Memory B cell (primary cell): Measurements from ENCODE around the gene CASP8.

ENCODE experiments used
- ATAC-seq: fragments of 150-1000 bp; cut with Tn5 transposase; 2 replicates; pipeline ENCODE4 v1.10.0; 2021; ENCODE audit warnings: low read depth, mild to moderate bottlenecking, moderate library complexity
- DNase-seq, 2 donors: peaks; one replicate each; pipeline ENCODE4 v3.0.0; 2022; ENCODE audit warnings: low spot score in 2 of 2
- H3K27ac Mint-ChIP-seq: one replicate; pipeline ENCODE4 v1.8.0; 2022; ENCODE audit warnings: mild to moderate bottlenecking, moderate library complexity, mixed read lengths
- H3K27me3 Mint-ChIP-seq: one replicate; pipeline ENCODE4 v1.8.0; 2022; ENCODE audit warnings: mixed read lengths
- H3K36me3 Mint-ChIP-seq: one replicate; pipeline ENCODE4 v1.8.0; 2022; ENCODE audit warnings: mild to moderate bottlenecking, mixed read lengths
- H3K4me1 Mint-ChIP-seq: one replicate; pipeline ENCODE4 v1.8.0; 2022; ENCODE audit warnings: mixed read lengths
- H3K4me3 Mint-ChIP-seq: one replicate; pipeline ENCODE4 v1.8.0; 2022; ENCODE audit warnings: mild to moderate bottlenecking, moderate library complexity, mixed read lengths
- H3K9me3 Mint-ChIP-seq: one replicate; pipeline ENCODE4 v1.8.0; 2022; ENCODE audit warnings: mixed read lengths

Gene CASP8

DNA sequence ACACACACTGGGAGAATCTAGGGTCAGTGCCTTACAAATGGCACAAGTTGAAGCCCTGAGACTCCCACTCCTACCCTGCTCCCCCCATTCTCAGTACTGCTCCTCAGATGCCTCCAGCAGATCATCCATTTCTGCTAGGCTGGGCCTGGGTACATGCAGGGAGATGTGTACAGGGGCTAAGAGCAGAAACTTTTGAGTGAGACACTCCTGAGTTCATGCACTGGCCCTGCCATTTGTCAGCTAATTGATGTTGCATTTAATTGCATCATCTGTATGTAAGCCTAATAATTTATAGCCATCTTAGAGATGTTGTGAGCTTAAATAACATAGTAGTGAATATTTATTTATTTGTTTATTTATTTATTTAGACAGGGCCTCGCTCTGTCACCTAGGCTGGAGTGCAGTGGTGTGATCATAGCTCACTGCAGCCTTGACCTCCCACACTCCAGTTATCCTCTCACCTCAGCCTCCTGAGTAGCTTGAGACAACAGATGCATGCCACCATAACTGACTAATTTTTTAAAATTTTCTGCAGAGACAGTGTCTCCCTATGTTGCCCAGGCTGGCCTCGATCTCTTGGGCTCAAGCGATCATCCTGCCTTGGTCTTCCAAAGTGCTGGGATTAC is 4.8 kb upstream of the CASP8 start:
- ATAC-seq, result no peak
- Mint-ChIP-seq H3K4me3 (no peak overlapping the region), H3K27me3 (no peaks in the 10 kb centered on the region), H3K27ac (peak overlapping the region; percentile 99), H3K4me1 (peaks cover 38% of the 10 kb centered on the region), H3K36me3 (peaks cover 8% of the 10 kb centered on the region), H3K9me3 (no peaks in the 10 kb centered on the region)
- no peak for DNase-seq

- H3K4me1 Mint-ChIP-seq, result peaks cover 33% of the 10 kb centered on the region
- DNase-seq, result no peak
- peak overlapping the region; percentile 99 for H3K27ac Mint-ChIP-seq
- no peaks in the 10 kb centered on the region for H3K9me3 Mint-ChIP-seq
- peaks cover 4% of the 10 kb centered on the region for H3K36me3 Mint-ChIP-seq
- no peaks in the 10 kb centered on the region for H3K27me3 Mint-ChIP-seq
- no peak for ATAC-seq
- H3K4me3 Mint-ChIP-seq, result no peak overlapping the region
Measured at GRCh38 chr2:201256082-201256481, 4.3 kb upstream of the CASP8 start.

- H3K27ac Mint-ChIP-seq, result peak overlapping the region; percentile 99
- no peaks in the 10 kb centered on the region for H3K27me3 Mint-ChIP-seq
- no peaks in the 10 kb centered on the region for H3K9me3 Mint-ChIP-seq
- peaks cover 1% of the 10 kb centered on the region for H3K36me3 Mint-ChIP-seq
- peak overlapping the region; percentile 85 for H3K4me3 Mint-ChIP-seq
- peak; percentile 59 to 64 for DNase-seq
- peaks cover 36% of the 10 kb centered on the region for H3K4me1 Mint-ChIP-seq
- ATAC-seq, result peak; percentile 49
Measured at GRCh38 chr2:201257381-201257955, 2.9 kb upstream of the CASP8 start.

DNA sequence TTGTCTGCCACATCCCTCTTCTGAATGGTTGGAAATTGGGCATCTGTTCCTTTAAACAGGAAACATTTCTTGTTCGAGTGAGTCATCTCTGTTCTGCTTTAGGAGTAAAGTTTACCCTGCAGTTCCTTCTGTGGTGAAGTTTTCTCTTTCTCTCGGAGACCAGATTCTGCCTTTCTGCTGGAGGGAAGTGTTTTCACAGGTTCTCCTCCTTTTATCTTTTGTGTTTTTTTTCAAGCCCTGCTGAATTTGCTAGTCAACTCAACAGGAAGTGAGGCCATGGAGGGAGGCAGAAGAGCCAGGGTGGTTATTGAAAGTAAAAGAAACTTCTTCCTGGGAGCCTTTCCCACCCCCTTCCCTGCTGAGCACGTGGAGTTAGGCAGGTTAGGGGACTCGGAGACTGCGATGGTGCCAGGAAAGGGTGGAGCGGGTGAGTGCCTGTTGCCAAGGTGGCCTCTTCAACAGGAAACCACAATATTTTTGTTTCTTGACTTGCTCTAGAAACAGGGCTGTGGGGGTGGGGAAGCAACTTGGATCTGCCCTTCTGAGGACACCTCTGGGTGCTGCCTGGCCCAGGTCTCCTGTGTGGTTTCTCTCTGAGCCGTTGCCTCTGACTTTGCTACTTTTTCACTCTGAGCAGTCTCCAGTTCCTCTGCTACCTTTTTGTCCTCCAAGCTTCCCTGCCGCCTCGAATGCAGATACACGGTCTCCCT is 2.2 kb upstream of the CASP8 start:
- DNase-seq (peak; percentile 76 to 90), ATAC-seq (peak; percentile 71)
- H3K27me3 Mint-ChIP-seq, result no peaks in the 10 kb centered on the region
- peak overlapping the region; percentile 85 for H3K4me3 Mint-ChIP-seq
- H3K4me1 Mint-ChIP-seq, result peaks cover 35% of the 10 kb centered on the region
- H3K9me3 Mint-ChIP-seq, result no peaks in the 10 kb centered on the region
- H3K27ac Mint-ChIP-seq, result peak overlapping the region; percentile 99
- H3K36me3 Mint-ChIP-seq, result peaks cover 3% of the 10 kb centered on the region

DNA sequence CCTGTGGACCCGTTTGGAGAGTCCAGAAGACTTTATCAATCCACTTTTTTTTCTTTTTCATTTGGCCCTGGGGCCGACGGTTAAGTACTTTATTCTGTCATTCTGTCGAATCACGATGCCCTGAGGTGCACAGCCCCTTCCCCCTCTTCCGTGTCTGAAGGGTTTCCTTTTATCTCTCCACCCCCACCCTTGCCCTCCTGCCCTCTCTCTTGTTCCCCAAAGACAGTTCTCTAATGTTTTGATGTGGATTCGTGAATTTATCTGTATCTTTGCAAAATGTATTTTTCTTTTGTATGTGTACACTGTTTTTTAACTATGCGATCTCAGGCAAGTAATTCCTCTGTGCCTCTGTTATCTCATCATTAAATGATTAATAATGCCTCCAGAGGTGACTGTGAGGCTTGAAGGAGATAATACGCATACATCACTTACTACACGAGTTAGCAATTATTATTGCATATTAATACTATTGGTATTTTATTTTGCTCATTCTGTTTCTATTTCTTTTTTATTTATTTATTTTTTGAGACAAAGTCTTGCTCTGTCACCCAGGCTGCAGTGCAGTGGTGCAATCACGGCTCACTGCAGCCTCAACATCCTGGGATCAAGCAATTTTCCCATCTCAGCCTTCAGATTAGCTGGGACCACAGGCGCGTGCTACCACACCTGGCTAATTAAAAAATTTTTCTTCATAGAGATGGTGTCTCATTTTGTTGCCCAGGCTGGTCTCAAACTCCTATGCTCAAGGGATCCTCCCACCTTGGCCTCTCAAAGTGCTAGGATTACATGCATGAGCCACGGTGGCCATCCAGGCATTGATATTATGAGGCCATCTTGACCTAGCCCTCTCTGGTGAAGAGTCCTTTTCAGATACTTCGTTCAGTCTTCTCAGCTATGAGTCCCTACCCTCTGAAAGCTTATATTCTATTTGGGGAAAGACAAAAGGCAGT is 1.4 kb upstream of the CASP8 start:
- Mint-ChIP-seq H3K4me3 (peak overlapping the region; percentile 85), H3K9me3 (no peaks in the 10 kb centered on the region), H3K27ac (peak overlapping the region; percentile 99)

DNA sequence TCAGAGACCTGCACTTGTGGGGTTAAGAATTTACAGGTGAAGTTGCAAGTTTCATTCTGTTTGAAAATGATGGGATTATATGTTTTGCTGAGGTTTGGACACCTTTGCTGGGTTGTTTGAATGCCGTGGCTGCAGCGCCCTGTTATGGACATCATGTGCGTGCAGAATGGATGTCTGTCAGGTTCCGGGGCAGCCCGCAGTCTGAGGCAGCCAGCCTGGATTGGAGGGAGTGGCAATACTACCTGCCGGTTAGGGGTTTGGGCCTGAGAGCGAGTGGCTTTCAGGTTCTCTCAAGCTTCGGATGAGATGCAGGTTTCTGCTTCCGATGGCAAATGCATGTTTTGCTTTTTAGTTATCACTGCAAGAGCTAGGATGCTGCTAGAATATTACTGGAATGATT is 1.1 kb downstream of the CASP8 start:
- ATAC-seq (no peak), DNase-seq (peak; percentile 29 to 37)
- Mint-ChIP-seq H3K9me3 (no peaks in the 10 kb centered on the region), H3K4me1 (peaks cover 59% of the 10 kb centered on the region), H3K27ac (peak overlapping the region; percentile 99), H3K4me3 (peak overlapping the region; percentile 98), H3K27me3 (no peaks in the 10 kb centered on the region), H3K36me3 (peaks cover 12% of the 10 kb centered on the region)

More for the DNA sequence above, 1.4 kb upstream of the CASP8 start:
- Mint-ChIP-seq H3K4me1 (peaks cover 38% of the 10 kb centered on the region), H3K27me3 (no peaks in the 10 kb centered on the region), H3K36me3 (peaks cover 3% of the 10 kb centered on the region)
- DNase-seq, result no peak
- peak; percentile 4 for ATAC-seq

DNA sequence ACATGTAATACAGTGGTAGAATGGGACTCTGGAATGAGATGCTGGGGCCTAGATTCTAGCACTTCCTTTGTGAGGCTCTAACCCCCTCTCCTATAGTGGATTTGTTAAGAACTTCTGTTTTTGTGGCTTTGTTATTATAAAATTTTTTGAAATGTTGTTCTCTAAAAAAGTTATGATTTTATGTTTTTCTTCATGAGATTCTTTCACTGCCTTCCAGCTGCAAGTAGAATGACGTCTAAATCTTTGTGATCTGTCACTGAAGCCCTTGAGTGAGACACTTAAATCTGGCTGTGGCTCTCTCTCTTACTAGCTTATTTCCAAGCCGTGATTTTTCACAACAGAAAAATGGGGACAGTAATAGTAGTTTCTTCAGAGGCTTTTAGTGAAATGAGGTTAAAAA is 1.6 kb downstream of the CASP8 start:
- H3K4me3 Mint-ChIP-seq, result peak overlapping the region; percentile 98
- H3K27me3 Mint-ChIP-seq, result no peaks in the 10 kb centered on the region
- DNase-seq (no peak), ATAC-seq (no peak)
- H3K4me1 Mint-ChIP-seq, result peaks cover 61% of the 10 kb centered on the region
- H3K9me3 Mint-ChIP-seq, result no peaks in the 10 kb centered on the region
- H3K27ac Mint-ChIP-seq, result peak overlapping the region; percentile 99
- peaks cover 15% of the 10 kb centered on the region for H3K36me3 Mint-ChIP-seq

DNA sequence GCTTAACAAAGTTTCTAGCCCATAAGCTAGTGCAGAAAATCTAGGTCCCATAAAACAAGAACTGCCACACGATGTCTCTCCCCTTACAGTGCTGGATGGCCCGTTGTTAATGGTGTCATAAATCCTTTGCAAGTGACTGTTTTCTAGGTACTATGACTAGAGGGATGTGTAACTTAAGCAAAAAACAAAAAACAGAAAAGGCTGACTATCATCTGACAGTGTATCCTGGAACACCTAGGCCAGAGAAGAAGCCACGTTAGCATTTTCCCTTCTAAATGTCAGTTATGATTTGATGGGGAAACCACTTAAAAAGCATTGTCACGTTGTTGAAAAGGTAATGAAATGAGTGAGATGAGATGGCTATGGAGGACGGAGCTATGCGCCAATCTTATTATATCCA is 2.4 kb downstream of the CASP8 start:
- DNase-seq (no peak), ATAC-seq (no peak)
- Mint-ChIP-seq H3K36me3 (peaks cover 18% of the 10 kb centered on the region), H3K4me1 (peaks cover 58% of the 10 kb centered on the region), H3K27me3 (no peaks in the 10 kb centered on the region), H3K4me3 (peak overlapping the region; percentile 84), H3K9me3 (no peaks in the 10 kb centered on the region), H3K27ac (peak overlapping the region; percentile 88)

- ATAC-seq, result no peak
- Mint-ChIP-seq H3K4me1 (peaks cover 54% of the 10 kb centered on the region), H3K27me3 (no peaks in the 10 kb centered on the region), H3K9me3 (no peaks in the 10 kb centered on the region), H3K4me3 (peak overlapping the region; percentile 55), H3K27ac (peak overlapping the region; percentile 88), H3K36me3 (peaks cover 21% of the 10 kb centered on the region)
- DNase-seq, result no peak
Measured at GRCh38 chr2:201263779-201264178, 3.4 kb downstream of the CASP8 start.

- Mint-ChIP-seq H3K27ac (peak overlapping the region; percentile 88), H3K27me3 (no peaks in the 10 kb centered on the region), H3K36me3 (peaks cover 25% of the 10 kb centered on the region), H3K9me3 (no peaks in the 10 kb centered on the region), H3K4me1 (peaks cover 54% of the 10 kb centered on the region), H3K4me3 (no peak overlapping the region)
- no peak for DNase-seq
- ATAC-seq, result no peak
Measured at GRCh38 chr2:201264472-201265173, 4.3 kb downstream of the CASP8 start.

GRCh38 chr2:201266629-201267028 is 6.3 kb downstream of the CASP8 start:
- H3K4me3 Mint-ChIP-seq, result peak overlapping the region; percentile 5

GRCh38 chr2:201267278-201268030 is 7.1 kb downstream of the CASP8 start:
- DNase-seq (no peak), ATAC-seq (no peak)
- peaks cover 51% of the 10 kb centered on the region for H3K4me1 Mint-ChIP-seq
- no peak overlapping the region for H3K4me3 Mint-ChIP-seq
- H3K36me3 Mint-ChIP-seq, result peaks cover 34% of the 10 kb centered on the region
- H3K27ac Mint-ChIP-seq, result peak overlapping the region; percentile 49
- no peaks in the 10 kb centered on the region for H3K27me3 Mint-ChIP-seq
- H3K9me3 Mint-ChIP-seq, result no peaks in the 10 kb centered on the region

More at GRCh38 chr2:201266629-201267028, 6.3 kb downstream of the CASP8 start:
- no peaks in the 10 kb centered on the region for H3K9me3 Mint-ChIP-seq
- peaks cover 29% of the 10 kb centered on the region for H3K36me3 Mint-ChIP-seq
- peak overlapping the region; percentile 49 for H3K27ac Mint-ChIP-seq
- no peaks in the 10 kb centered on the region for H3K27me3 Mint-ChIP-seq
- peaks cover 50% of the 10 kb centered on the region for H3K4me1 Mint-ChIP-seq
- DNase-seq, result no peak
- no peak for ATAC-seq

DNA sequence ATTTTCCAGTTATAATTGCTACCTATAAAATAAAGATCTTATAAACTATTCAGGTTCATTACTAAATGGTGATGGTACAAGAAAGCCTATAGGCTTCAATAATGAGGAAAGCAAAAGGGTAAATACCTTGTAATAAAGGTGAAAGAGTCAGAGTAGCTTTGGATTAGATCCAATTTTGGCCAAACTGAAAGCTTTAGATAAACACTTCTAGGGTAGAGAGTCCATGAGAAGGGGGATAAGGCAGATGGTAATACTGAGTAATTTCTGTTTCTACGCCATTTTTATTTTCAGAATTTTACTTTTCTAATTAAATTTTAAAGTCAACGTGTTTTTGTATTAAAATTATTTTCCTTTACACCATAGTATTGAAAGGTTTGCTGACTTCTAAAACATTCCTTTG is 9.4 kb downstream of the CASP8 start:
- Mint-ChIP-seq H3K36me3 (peaks cover 44% of the 10 kb centered on the region), H3K9me3 (no peaks in the 10 kb centered on the region), H3K27ac (peak overlapping the region; percentile 88), H3K27me3 (no peaks in the 10 kb centered on the region), H3K4me1 (peaks cover 33% of the 10 kb centered on the region), H3K4me3 (no peak overlapping the region)
- ATAC-seq, result no peak
- no peak for DNase-seq
